WTC11 (cell line): ENCODE results near the gene TMEM14A. TPM values are rescaled to one million over a fixed set of nuclear protein-coding genes. Genes with fewer than 3 reads are reported as not detected.

Experiments
- ATAC-seq: fragments of 200-7000 bp; cut with Tn5 transposase; 2 replicates; pipeline ENCODE4 v1.10.0; 2021; ENCODE audit warnings: mild to moderate bottlenecking, moderate library complexity
- CTCF ChIA-PET: fragments of 300-600 bp; sonication (Branson Sonifier 250); formaldehyde crosslinking; loops from one replicate; lab custom pipeline; 2021; ENCODE audit warnings: antibody characterized with exemption; lab: Charles Lee
- POLR2A ChIA-PET: fragments of 350-600 bp; sonication (Branson Sonifier 250); formaldehyde crosslinking; loops from one replicate; lab custom pipeline; 2021; ENCODE audit warnings: antibody characterized with exemption; lab: Charles Lee
- DNase-seq: peaks from one replicate; pipeline ENCODE4 v3.0.0; 2021; ENCODE audit warnings: low spot score
- H3K27ac Mint-ChIP-seq: 2 replicates; pipeline ENCODE4 v1.8.0; 2021; ENCODE audit warnings: mixed read lengths
- H3K27me3 Mint-ChIP-seq: 2 replicates; pipeline ENCODE4 v1.8.0; 2021; ENCODE audit warnings: low read depth, mild to moderate bottlenecking, moderate library complexity, mixed read lengths
- H3K36me3 Mint-ChIP-seq: 2 replicates; pipeline ENCODE4 v1.8.0; 2021; ENCODE audit warnings: mixed read lengths
- H3K4me1 Mint-ChIP-seq: 2 replicates; pipeline ENCODE4 v1.8.0; 2022; ENCODE audit warnings: mixed read lengths
- H3K4me3 Mint-ChIP-seq: 2 replicates; pipeline ENCODE4 v1.8.0; 2021; ENCODE audit warnings: mild to moderate bottlenecking, moderate library complexity, mixed read lengths
- H3K9me3 Mint-ChIP-seq: 2 replicates; pipeline ENCODE4 v1.8.0; 2021; ENCODE audit warnings: mixed read lengths
- AR ChIP-seq: fragments of 250-450 bp; sonication (Bioruptor Pico); IDR thresholded peaks from 2 replicates; pipeline ENCODE4 v1.9.0; 2021; ENCODE audit warnings: mild to moderate bottlenecking
- ATF1 ChIP-seq: sonication (generic); formaldehyde crosslinking; IDR thresholded peaks from 2 replicates; pipeline ENCODE4 v1.8.1; 2023; ENCODE audit warnings: mild to moderate bottlenecking, moderate library complexity, missing genetic modification reagents
- ATF6 ChIP-seq: sonication (generic); formaldehyde crosslinking; IDR thresholded peaks from 2 replicates; pipeline ENCODE4 v1.8.1; 2023; ENCODE audit warnings: mild to moderate bottlenecking, missing genetic modification reagents
- CREB1 ChIP-seq: sonication (generic); formaldehyde crosslinking; IDR thresholded peaks from 2 replicates; pipeline ENCODE4 v1.8.0; 2023; ENCODE audit warnings: mild to moderate bottlenecking, missing genetic modification reagents
- E2F5 ChIP-seq: sonication (generic); formaldehyde crosslinking; IDR thresholded peaks from 2 replicates; pipeline ENCODE4 v1.8.1; 2022; ENCODE audit warnings: mild to moderate bottlenecking, moderate library complexity, missing genetic modification reagents
- FOXP1 ChIP-seq: sonication (generic); formaldehyde crosslinking; IDR thresholded peaks from 2 replicates; pipeline ENCODE4 v1.8.0; 2022; ENCODE audit warnings: missing genetic modification reagents, mild to moderate bottlenecking, moderate library complexity, borderline replicate concordance
- GABPB1 ChIP-seq: sonication (generic); formaldehyde crosslinking; IDR thresholded peaks from 2 replicates; pipeline ENCODE4 v1.8.1; 2023; ENCODE audit warnings: mild to moderate bottlenecking, missing genetic modification reagents
- GTF2I ChIP-seq: fragments of 250-450 bp; sonication (Bioruptor Pico); conservative IDR thresholded peaks from 2 replicates; pipeline ENCODE4 v1.4.0; 2021; ENCODE audit warnings: mild to moderate bottlenecking
- MAX ChIP-seq: sonication (generic); formaldehyde crosslinking; IDR thresholded peaks from 2 replicates; pipeline ENCODE4 v1.8.0; 2022; ENCODE audit warnings: mild to moderate bottlenecking, missing genetic modification reagents
- MYBL2 ChIP-seq: sonication (generic); formaldehyde crosslinking; IDR thresholded peaks from 2 replicates; pipeline ENCODE4 v1.8.1; 2023; ENCODE audit warnings: mild to moderate bottlenecking, moderate library complexity, missing genetic modification reagents
- NR2C2 ChIP-seq: sonication (generic); formaldehyde crosslinking; IDR thresholded peaks from 2 replicates; pipeline ENCODE4 v1.8.0; 2022; ENCODE audit warnings: mild to moderate bottlenecking, missing genetic modification reagents
- NR3C1 ChIP-seq: sonication (generic); formaldehyde crosslinking; conservative IDR thresholded peaks from 2 replicates; pipeline ENCODE4 v1.8.1; 2023; ENCODE audit warnings: low read depth, mild to moderate bottlenecking, missing genetic modification reagents
- OVOL2 ChIP-seq: fragments of 250-450 bp; sonication (Bioruptor Pico); IDR thresholded peaks from 2 replicates; pipeline ENCODE4 v1.9.0; 2021; ENCODE audit warnings: mild to moderate bottlenecking, borderline replicate concordance
- PRRX2 ChIP-seq: fragments of 250-450 bp; sonication (Bioruptor Pico); IDR thresholded peaks from 2 replicates; pipeline ENCODE4 v1.8.0; 2021; ENCODE audit warnings: mild to moderate bottlenecking
- SOX15 ChIP-seq: fragments of 250-450 bp; sonication (Bioruptor Pico); IDR thresholded peaks from 2 replicates; pipeline ENCODE4 v1.9.0; 2021; ENCODE audit warnings: mild to moderate bottlenecking
- STAT6 ChIP-seq: sonication (generic); formaldehyde crosslinking; conservative IDR thresholded peaks from 2 replicates; pipeline ENCODE4 v1.8.1; 2023; ENCODE audit warnings: mild to moderate bottlenecking, low read depth, missing genetic modification reagents, moderate library complexity
- ZBTB43 ChIP-seq: sonication (generic); formaldehyde crosslinking; IDR thresholded peaks from 2 replicates; pipeline ENCODE4 v1.8.1; 2023; ENCODE audit warnings: mild to moderate bottlenecking, missing genetic modification reagents
- ZMAT4 ChIP-seq: fragments of 250-450 bp; sonication (Bioruptor Pico); IDR thresholded peaks from 2 replicates; pipeline ENCODE4 v1.9.0; 2021; ENCODE audit warnings: mild to moderate bottlenecking
- ZNF219 ChIP-seq: sonication (generic); formaldehyde crosslinking; IDR thresholded peaks from 2 replicates; pipeline ENCODE4 v1.8.0; 2023; ENCODE audit warnings: missing genetic modification reagents, mild to moderate bottlenecking, borderline replicate concordance
- ZNF396 ChIP-seq: fragments of 250-450 bp; sonication (Bioruptor Pico); IDR thresholded peaks from 2 replicates; pipeline ENCODE4 v1.8.0; 2021; ENCODE audit warnings: mild to moderate bottlenecking, moderate library complexity, borderline replicate concordance
- total RNA-seq: library from RNA; stranded (reverse); gene quantifications from 3 replicates; pipeline ENCODE4 v1.2.3, GENCODE V29; 2021

TMEM14A gene
- total RNA-seq, 1 experiment from 2014 or later, result 8.7 TPM

GRCh38 chr6:52639493-52639892 is 31.4 kb upstream of the TMEM14A start:
- POLR2A ChIA-PET, result interaction anchor here (0.5 to 0.7 kb wide), 2 partner anchors 8 to 10 kb away, joined by 6 read pairs; no protein-coding TSS in a partner anchor
- Mint-ChIP-seq H3K27me3 (peaks cover 3% of the 10 kb centered on the region), H3K9me3 (peaks cover 2% of the 10 kb centered on the region; the same call in 1 of the 2 replicates), H3K4me3 (no peak overlapping the region), H3K4me1 (peaks cover 18% of the 10 kb centered on the region)
- no peak for DNase-seq
- ATAC-seq, result no peak
- TF ChIP-seq SOX15 (CRISPR knock-in tag) (no peak), ZMAT4 (CRISPR knock-in tag) (no peak), ATF6 (CRISPR knock-in tag) (no peak), NR3C1 (CRISPR knock-in tag) (no peak), ZNF219 (CRISPR knock-in tag) (no peak), E2F5 (CRISPR knock-in tag) (no peak), ZBTB43 (CRISPR knock-in tag) (no peak), FOXP1 (CRISPR knock-in tag) (no peak), NR2C2 (CRISPR knock-in tag) (no peak), GTF2I (CRISPR knock-in tag) (no peak), CREB1 (no peak)
- TF ChIP-seq, all 79 proteins: peak for 0
- H3K36me3 Mint-ChIP-seq, result no peaks in the 10 kb centered on the region
- H3K27ac Mint-ChIP-seq, result no peak overlapping the region
- CTCF ChIA-PET, result interaction anchor here (4.4 kb wide), 1 partner anchor 12 kb away, joined by 31 read pairs; no protein-coding TSS in a partner anchor

- CTCF ChIA-PET, result interaction anchor here (4.4 kb wide), 1 partner anchor 11 kb away, joined by 31 read pairs; no protein-coding TSS in a partner anchor
Measured at GRCh38 chr6:52640170-52640569, 30.7 kb upstream of the TMEM14A start.

GRCh38 chr6:52640916-52641315 is 30.0 kb upstream of the TMEM14A start:
- no peak overlapping the region for H3K4me3 Mint-ChIP-seq
- CTCF ChIA-PET, result interaction anchor here (4.4 kb wide), 1 partner anchor 10 kb away, joined by 31 read pairs; no protein-coding TSS in a partner anchor
- TF ChIP-seq CREB1 (no peak), ATF1 (no peak), PRRX2 (CRISPR knock-in tag) (no peak), NR2C2 (CRISPR knock-in tag) (no peak), STAT6 (CRISPR knock-in tag) (no peak), SOX15 (CRISPR knock-in tag) (no peak), ZNF396 (CRISPR knock-in tag) (no peak), OVOL2 (CRISPR knock-in tag) (no peak), MAX (CRISPR knock-in tag) (no peak), AR (CRISPR knock-in tag) (no peak)

More at GRCh38 chr6:52640170-52640569, 30.7 kb upstream of the TMEM14A start:
- H3K27me3 Mint-ChIP-seq, result peaks cover 3% of the 10 kb centered on the region
- H3K4me1 Mint-ChIP-seq, result peaks cover 11% of the 10 kb centered on the region
- H3K9me3 Mint-ChIP-seq, result peaks cover 6% of the 10 kb centered on the region
- H3K27ac Mint-ChIP-seq, result no peak overlapping the region
- no peak for DNase-seq
- TF ChIP-seq MYBL2 (CRISPR knock-in tag) (no peak), GABPB1 (CRISPR knock-in tag) (peak; percentile 32; the same call in 1 of the 2 replicates)
- H3K4me3 Mint-ChIP-seq, result no peak overlapping the region
- H3K36me3 Mint-ChIP-seq, result peaks cover 2% of the 10 kb centered on the region
- POLR2A ChIA-PET, result no interaction called here
- peak; percentile 70 for ATAC-seq

More at GRCh38 chr6:52640916-52641315, 30.0 kb upstream of the TMEM14A start:
- Mint-ChIP-seq H3K4me1 (peaks cover 8% of the 10 kb centered on the region), H3K9me3 (peaks cover 9% of the 10 kb centered on the region), H3K36me3 (peaks cover 6% of the 10 kb centered on the region), H3K27ac (no peak overlapping the region), H3K27me3 (peaks cover 3% of the 10 kb centered on the region)
- no peak for DNase-seq
- no peak for ATAC-seq
- POLR2A ChIA-PET, result no interaction called here
